GM18907 (cell line): ENCODE measurements around the gene GMDS.
A peak's percentile ranks its signal among the peaks of the same experiment; 100 is the strongest.
"Not testable (repeated sequence)": the region's sequence is repeated elsewhere in the genome, so short reads cannot be mapped to it uniquely, and the experiment has no call there.

Experiments used
- ATAC-seq: cut with Tn5 transposase; IDR thresholded peaks from one replicate; pipeline ENCODE4 v1.9.1; 2021; ENCODE audit warnings: mild to moderate bottlenecking, moderate library complexity; ENCODE audit not compliant: unreplicated experiment

Gene GMDS

GRCh38 chr6:1762203-1762602 lies 483.2 kb downstream of the GMDS start:
- no peak for ATAC-seq

- no peak for ATAC-seq
Observed at GRCh38 chr6:1761477-1761877, 483.9 kb downstream of the GMDS start.

GRCh38 chr6:1760876-1761275 lies 484.5 kb downstream of the GMDS start:
- no peak for ATAC-seq

- ATAC-seq: no peak
Observed at GRCh38 chr6:1759870-1760269, 485.5 kb downstream of the GMDS start.

- ATAC-seq: no peak
Observed at GRCh38 chr6:1758076-1758679, 487.2 kb downstream of the GMDS start.

GRCh38 chr6:1757131-1757530 lies 488.3 kb downstream of the GMDS start:
- ATAC-seq: no peak

GRCh38 chr6:1756472-1757129 lies 488.8 kb downstream of the GMDS start:
- no peak for ATAC-seq

GRCh38 chr6:1751063-1751462 lies 494.3 kb downstream of the GMDS start:
- ATAC-seq: not testable (repeated sequence)

GRCh38 chr6:1749041-1749440 lies 496.4 kb downstream of the GMDS start:
- no peak for ATAC-seq

- ATAC-seq: no peak
Observed at GRCh38 chr6:1747531-1747930, 497.9 kb downstream of the GMDS start.

GRCh38 chr6:1747003-1747402 lies 498.4 kb downstream of the GMDS start:
- no peak for ATAC-seq

GRCh38 chr6:1745814-1746213 lies 499.6 kb downstream of the GMDS start:
- ATAC-seq: no peak

- no peak for ATAC-seq
Observed at GRCh38 chr6:1744543-1744942, 500.9 kb downstream of the GMDS start.

GRCh38 chr6:1739680-1740079 lies 505.7 kb downstream of the GMDS start:
- peak; percentile 91 for ATAC-seq

- ATAC-seq: peak; percentile 47
Observed at GRCh38 chr6:1739220-1739619, 506.2 kb downstream of the GMDS start.

- ATAC-seq: no peak
Observed at GRCh38 chr6:1738558-1739081, 506.8 kb downstream of the GMDS start.

GRCh38 chr6:1737463-1738311 lies 507.7 kb downstream of the GMDS start:
- ATAC-seq: no peak

GRCh38 chr6:1736346-1737105 lies 508.9 kb downstream of the GMDS start:
- no peak for ATAC-seq

- ATAC-seq: no peak
Observed at GRCh38 chr6:1735239-1735803, 510.1 kb downstream of the GMDS start.

- ATAC-seq: no peak
Observed at GRCh38 chr6:1730882-1731281, 514.5 kb downstream of the GMDS start.

- no peak for ATAC-seq
Observed at GRCh38 chr6:1729750-1730140, 515.7 kb downstream of the GMDS start.
